CD4-positive, alpha-beta T cell (primary cell): ENCODE results near the gene B3GALNT1. TPM values are rescaled to one million over a fixed set of nuclear protein-coding genes. Genes with fewer than 3 reads are reported as not detected.

Source experiments
- ATAC-seq: fragments of 200-7000 bp; cut with Tn5 transposase; one replicate; pipeline ENCODE4 v1.10.0; 2022; ENCODE audit warnings: mild to moderate bottlenecking; ENCODE audit not compliant: poor library complexity
- CTCF ChIA-PET: fragments of 350-600 bp; sonication (Branson Sonifier 250); formaldehyde crosslinking; loops from one replicate; lab custom pipeline; 2021; ENCODE audit warnings: antibody characterized with exemption, inconsistent platforms; lab: Charles Lee
- POLR2A ChIA-PET: fragments of 350-600 bp; sonication (Branson Sonifier 250); formaldehyde crosslinking; loops from one replicate; lab custom pipeline; 2021; ENCODE audit warnings: antibody characterized with exemption, inconsistent platforms; lab: Charles Lee
- DNase-seq, 14 experiments: peaks; one replicate each; pipeline ENCODE4 v3.0.0-alpha.2; 2013 to 2020; ENCODE audit warnings: mixed read lengths in 2 of 14
- H3K27ac ChIP-seq, 2 donors: one replicate each; pipeline versions ENCODE4 v1.5.1 to v1.7.0; 2013; ENCODE audit warnings: low read length in 2 of 2, low read depth in 1 of 2, mild to moderate bottlenecking in 1 of 2
- H3K27me3 ChIP-seq, 2 experiments: 1 replicate in 1 of 2; 2 replicates in 1 of 2; pipeline versions ENCODE4 v1.6.1 to v1.7.0; 2013; ENCODE audit warnings: low read length in 2 of 2, control low read depth in 1 of 2, mild to moderate bottlenecking in 1 of 2, moderate library complexity in 1 of 2; ENCODE audit not compliant: insufficient read depth in 2 of 2, control insufficient read depth in 1 of 2
- H3K36me3 ChIP-seq: one replicate; pipeline ENCODE4 v1.6.1; 2013; ENCODE audit warnings: low read length, control low read depth; ENCODE audit not compliant: insufficient read depth
- H3K4me1 ChIP-seq: one replicate; pipeline ENCODE4 v1.6.1; 2013; ENCODE audit warnings: low read length, control low read depth; ENCODE audit not compliant: insufficient read depth
- H3K4me3 ChIP-seq: one replicate; pipeline ENCODE4 v1.5.1; 2013; ENCODE audit warnings: mild to moderate bottlenecking, low read length, moderate library complexity
- H3K9me3 ChIP-seq, 2 experiments: 1 replicate in 1 of 2; 2 replicates in 1 of 2; pipeline versions ENCODE4 v1.6.1 to v1.7.0; 2013; ENCODE audit warnings: low read length in 2 of 2, mild to moderate bottlenecking in 2 of 2, control low read depth in 1 of 2, moderate library complexity in 1 of 2; ENCODE audit not compliant: control insufficient read depth in 1 of 2, insufficient read depth in 1 of 2
- H3K27ac Mint-ChIP-seq: one replicate; pipeline ENCODE4 v1.8.0; 2020; ENCODE audit warnings: mixed read lengths
- H3K27me3 Mint-ChIP-seq: one replicate; pipeline ENCODE4 v1.8.0; 2021; ENCODE audit warnings: mixed read lengths
- H3K36me3 Mint-ChIP-seq: one replicate; pipeline ENCODE4 v1.8.0; 2021; ENCODE audit warnings: low read depth, mixed read lengths
- H3K4me1 Mint-ChIP-seq: one replicate; pipeline ENCODE4 v1.8.0; 2021; ENCODE audit warnings: low read depth, mixed read lengths
- H3K4me3 Mint-ChIP-seq: one replicate; pipeline ENCODE4 v1.8.0; 2020; ENCODE audit warnings: mild to moderate bottlenecking, mixed read lengths
- H3K9me3 Mint-ChIP-seq: one replicate; pipeline ENCODE4 v1.8.0; 2020; ENCODE audit warnings: mixed read lengths
- intact Hi-C, 2 experiments: fragments of 100-400 bp; cut with DNase I in 1 of 2; cut with micrococcal nuclease in 1 of 2; formaldehyde crosslinking; loops; one replicate each; pipeline versions ENCODE4 v1.15.1 to v1.9.0; 2023 to 2025; cut with DNase I, micrococcal nuclease
- total RNA-seq, 174 experiments: library from RNA in 2 of 174; stranded (reverse) in 2 of 174; gene quantifications; one replicate each; pipeline ENCODE4 v1.2.3 and lab custom pipeline; 2021 to 2026
- TF ChIP-seq, protein P1 (sequence below): fragments of 200-600 bp; IDR thresholded peaks from one replicate; pipeline ENCODE4 v1.8.0; 2022; ENCODE audit warnings: antibody characterized with exemption, mild to moderate bottlenecking

Gene B3GALNT1
- total RNA-seq, 2 experiments from 2014 or later, result 0.20 to 0.33 TPM

GRCh38 chr3:161126495-161126894 is 21.3 kb upstream of the B3GALNT1 start:
- peaks cover 5% of the 10 kb centered on the region for H3K9me3 Mint-ChIP-seq
- TF ChIP-seq, protein P1, sequence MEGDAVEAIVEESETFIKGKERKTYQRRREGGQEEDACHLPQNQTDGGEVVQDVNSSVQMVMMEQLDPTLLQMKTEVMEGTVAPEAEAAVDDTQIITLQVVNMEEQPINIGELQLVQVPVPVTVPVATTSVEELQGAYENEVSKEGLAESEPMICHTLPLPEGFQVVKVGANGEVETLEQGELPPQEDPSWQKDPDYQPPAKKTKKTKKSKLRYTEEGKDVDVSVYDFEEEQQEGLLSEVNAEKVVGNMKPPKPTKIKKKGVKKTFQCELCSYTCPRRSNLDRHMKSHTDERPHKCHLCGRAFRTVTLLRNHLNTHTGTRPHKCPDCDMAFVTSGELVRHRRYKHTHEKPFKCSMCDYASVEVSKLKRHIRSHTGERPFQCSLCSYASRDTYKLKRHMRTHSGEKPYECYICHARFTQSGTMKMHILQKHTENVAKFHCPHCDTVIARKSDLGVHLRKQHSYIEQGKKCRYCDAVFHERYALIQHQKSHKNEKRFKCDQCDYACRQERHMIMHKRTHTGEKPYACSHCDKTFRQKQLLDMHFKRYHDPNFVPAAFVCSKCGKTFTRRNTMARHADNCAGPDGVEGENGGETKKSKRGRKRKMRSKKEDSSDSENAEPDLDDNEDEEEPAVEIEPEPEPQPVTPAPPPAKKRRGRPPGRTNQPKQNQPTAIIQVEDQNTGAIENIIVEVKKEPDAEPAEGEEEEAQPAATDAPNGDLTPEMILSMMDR, result no peak

DNA sequence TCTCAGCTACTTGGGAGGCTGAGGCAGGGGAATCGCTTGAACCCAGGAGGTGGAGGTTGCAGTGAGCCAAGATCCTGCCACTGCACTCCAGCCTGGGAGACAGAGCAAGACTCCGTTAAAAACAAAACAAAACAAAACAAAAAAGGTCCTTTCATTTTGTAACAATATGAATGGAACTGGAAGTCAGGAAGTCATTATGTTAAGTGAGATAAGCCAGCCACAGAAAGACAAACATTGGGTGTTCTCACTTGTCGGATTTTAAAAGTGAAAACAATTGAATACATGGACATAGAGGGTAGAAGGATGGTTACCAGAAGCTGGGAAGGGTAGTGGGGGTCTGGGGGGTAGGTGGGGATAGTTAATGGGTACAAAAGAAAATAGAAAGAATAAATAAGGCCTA is 12.5 kb upstream of the B3GALNT1 start:
- Mint-ChIP-seq H3K27me3 (peaks cover 5% of the 10 kb centered on the region), H3K4me3 (no peak overlapping the region), H3K27ac (no peak overlapping the region), H3K36me3 (peaks cover 4% of the 10 kb centered on the region), H3K9me3 (peaks cover 14% of the 10 kb centered on the region), H3K4me1 (no peaks in the 10 kb centered on the region)
- H3K4me3 ChIP-seq, result no peak overlapping the region
- DNase-seq, result no peak
- H3K4me1 ChIP-seq, result no peaks in the 10 kb centered on the region
- ATAC-seq, result no peak
- H3K36me3 ChIP-seq, result no peaks in the 10 kb centered on the region
- H3K9me3 ChIP-seq, result peaks cover 7 to 16% of the 10 kb centered on the region in 2 experiments
- H3K27ac ChIP-seq, result no peak overlapping the region
- intact Hi-C loops, result no loop called here
- no peaks in the 10 kb centered on the region for H3K27me3 ChIP-seq
- CTCF ChIA-PET, result no interaction called here
- TF ChIP-seq, protein P1, result no peak
- POLR2A ChIA-PET, result no interaction called here

More at GRCh38 chr3:161126495-161126894, 21.3 kb upstream of the B3GALNT1 start:
- Mint-ChIP-seq H3K36me3 (no peaks in the 10 kb centered on the region), H3K4me3 (no peak overlapping the region), H3K27me3 (no peaks in the 10 kb centered on the region), H3K4me1 (no peaks in the 10 kb centered on the region), H3K27ac (no peak overlapping the region)
- Histone ChIP-seq H3K4me1 (no peaks in the 10 kb centered on the region), H3K4me3 (no peak overlapping the region), H3K36me3 (no peaks in the 10 kb centered on the region), H3K9me3 (peaks cover 5% of the 10 kb centered on the region in 2 experiments), H3K27ac (no peak overlapping the region), H3K27me3 (no peaks in the 10 kb centered on the region)
- ChIA-PET CTCF (no interaction called here), POLR2A (no interaction called here)
- ATAC-seq (no peak), DNase-seq (no peak)
- intact Hi-C loops, result no loop called here

GRCh38 chr3:161108840-161109239 is 3.7 kb upstream of the B3GALNT1 start:
- Histone ChIP-seq H3K4me3 (no peak overlapping the region), H3K4me1 (no peaks in the 10 kb centered on the region), H3K36me3 (no peaks in the 10 kb centered on the region), H3K9me3 (no peaks in the 10 kb centered on the region), H3K27me3 (peaks cover 10 to 19% of the 10 kb centered on the region in 2 experiments), H3K27ac (no peak overlapping the region)
- no peaks in the 10 kb centered on the region for H3K9me3 Mint-ChIP-seq
- TF ChIP-seq, protein P1, result no peak
- peaks cover 45% of the 10 kb centered on the region for H3K27me3 Mint-ChIP-seq
- no peak for DNase-seq
- H3K4me1 Mint-ChIP-seq, result peaks cover 8% of the 10 kb centered on the region
- no peak for ATAC-seq
- H3K4me3 Mint-ChIP-seq, result no peak overlapping the region
- ChIA-PET POLR2A (no interaction called here), CTCF (no interaction called here)
- intact Hi-C loops, result no loop called here
- H3K27ac Mint-ChIP-seq, result no peak overlapping the region
- H3K36me3 Mint-ChIP-seq, result no peaks in the 10 kb centered on the region
